Activated T-cell treated with anti-CD3 and anti-CD28 coated beads, Interleukin-2, amount 50 U/mL, for 24 hours (primary cell): ENCODE measurements around the gene ANKRD66.
A peak's percentile ranks its signal among the peaks of the same experiment; 100 is the strongest.

Source experiments
- DNase-seq: peaks from one replicate; pipeline ENCODE4 v3.0.0-alpha.2; 2020
- H3K27ac Mint-ChIP-seq: 2 replicates; pipeline ENCODE4 v1.8.0; 2020; ENCODE audit warnings: mild to moderate bottlenecking, mixed read lengths
- H3K27me3 Mint-ChIP-seq: 2 replicates; pipeline ENCODE4 v1.8.0; 2020; ENCODE audit warnings: mixed read lengths
- H3K36me3 Mint-ChIP-seq: 2 replicates; pipeline ENCODE4 v1.8.0; 2020; ENCODE audit warnings: low read depth, mixed read lengths
- H3K4me1 Mint-ChIP-seq: 2 replicates; pipeline ENCODE4 v1.8.0; 2020; ENCODE audit warnings: low read depth, mixed read lengths
- H3K4me3 Mint-ChIP-seq: 2 replicates; pipeline ENCODE4 v1.8.0; 2020; ENCODE audit warnings: mild to moderate bottlenecking, moderate library complexity, mixed read lengths
- H3K9me3 Mint-ChIP-seq: 2 replicates; pipeline ENCODE4 v1.8.0; 2020; ENCODE audit warnings: mixed read lengths

ANKRD66 gene

DNA sequence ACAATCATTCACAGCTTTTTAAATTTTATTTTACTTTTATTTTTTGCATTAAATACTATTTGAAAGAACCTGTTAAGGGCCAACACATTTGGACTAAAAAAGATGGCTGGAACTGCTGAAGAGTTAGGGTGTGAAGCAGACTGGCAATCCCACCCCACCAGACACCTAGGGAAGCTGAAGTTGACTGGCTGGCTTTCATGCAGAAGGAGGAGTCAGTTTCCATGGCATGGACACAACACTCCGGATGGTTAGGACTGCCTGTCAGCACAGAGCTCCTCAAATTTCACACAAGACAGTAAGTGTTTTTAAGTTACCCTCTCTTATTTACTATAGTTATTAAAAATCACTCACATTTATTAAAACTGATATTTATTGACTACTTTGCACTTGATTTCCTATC is at the start of gene ANKRD66:
TSS of gene ANKRD66 (plus strand) at position 238 of the 400 bp plus-strand sequence. CDS start 5,016 bp downstream, outside the sequence.
- H3K27ac Mint-ChIP-seq, result no peak within 1 kb of the TSS
- H3K27me3 Mint-ChIP-seq, result peaks cover 23% of the 10 kb centered on the region
- no peaks in the 10 kb centered on the region for H3K4me1 Mint-ChIP-seq
- no peak for DNase-seq
- no peaks in the 10 kb centered on the region for H3K36me3 Mint-ChIP-seq
- no peaks in the 10 kb centered on the region for H3K9me3 Mint-ChIP-seq
- H3K4me3 Mint-ChIP-seq, result no peak within 1 kb of the TSS

DNA sequence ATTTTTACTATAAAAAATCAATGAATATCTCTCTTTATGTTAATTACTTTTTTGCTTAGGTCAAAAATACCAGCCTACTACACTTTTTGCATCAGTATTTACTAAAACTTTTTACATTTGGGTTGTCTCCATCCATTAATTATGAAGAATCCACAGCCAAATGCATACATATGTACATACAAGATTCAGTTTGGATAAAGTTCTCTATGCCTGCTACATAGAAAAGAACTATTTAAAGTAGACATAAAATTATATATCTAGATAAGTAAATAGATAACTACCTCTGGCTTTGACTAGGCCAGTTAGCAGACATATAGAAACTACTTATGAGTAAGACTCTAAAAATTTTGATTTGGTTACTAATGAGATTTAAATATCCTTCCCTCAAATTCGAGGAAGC is 46.8 kb upstream of the ANKRD66 start:
- H3K27ac Mint-ChIP-seq, result no peak overlapping the region
- H3K36me3 Mint-ChIP-seq, result no peaks in the 10 kb centered on the region
- no peak overlapping the region for H3K4me3 Mint-ChIP-seq
- DNase-seq, result no peak
- peaks cover 51% of the 10 kb centered on the region for H3K27me3 Mint-ChIP-seq
- no peaks in the 10 kb centered on the region for H3K9me3 Mint-ChIP-seq
- H3K4me1 Mint-ChIP-seq, result peaks cover 1% of the 10 kb centered on the region

DNA sequence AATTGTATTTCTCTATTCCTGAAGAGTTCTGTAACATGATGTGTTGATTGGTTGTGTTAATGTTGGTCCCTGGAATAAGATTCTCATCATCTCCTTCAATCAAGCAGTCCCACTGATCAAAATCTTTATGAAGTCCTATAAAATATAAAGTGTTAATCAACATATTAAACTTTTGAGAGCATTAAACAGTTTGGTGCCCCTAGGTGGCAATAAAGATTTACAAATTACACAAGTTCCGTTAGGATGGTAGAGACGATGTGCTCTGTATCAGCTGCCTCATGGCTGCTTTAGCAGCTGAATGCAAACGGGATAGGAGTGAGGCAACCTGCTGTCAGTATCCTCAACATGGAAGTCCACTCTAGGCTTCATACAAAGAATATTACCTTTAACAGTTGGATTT is 42.2 kb upstream of the ANKRD66 start:
- Mint-ChIP-seq H3K9me3 (no peaks in the 10 kb centered on the region), H3K4me3 (no peak overlapping the region), H3K4me1 (peaks cover 1% of the 10 kb centered on the region), H3K36me3 (no peaks in the 10 kb centered on the region), H3K27me3 (peaks cover 53% of the 10 kb centered on the region), H3K27ac (no peak overlapping the region)
- no peak for DNase-seq

DNA sequence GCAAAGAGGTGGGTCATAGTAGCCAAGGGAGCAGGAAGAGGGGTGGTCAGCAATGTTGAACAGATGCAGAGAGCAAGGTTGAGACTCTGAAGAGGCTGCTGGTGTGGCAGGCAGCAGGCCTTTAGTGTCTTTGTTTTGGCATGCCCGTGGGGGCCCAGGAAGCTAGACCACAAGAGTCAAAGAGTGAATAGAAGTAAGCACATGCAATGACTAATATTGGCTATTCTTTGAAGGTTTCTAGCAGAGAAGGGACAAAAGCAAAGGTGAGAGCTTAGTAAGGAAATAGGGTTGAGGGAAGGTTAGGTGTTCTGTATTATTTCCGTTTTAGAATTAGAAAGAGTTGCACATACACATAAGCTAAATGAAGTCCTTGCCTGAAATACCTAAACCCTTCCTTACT is 40.3 kb upstream of the ANKRD66 start:
- Mint-ChIP-seq H3K9me3 (no peaks in the 10 kb centered on the region), H3K27ac (no peak overlapping the region), H3K4me1 (no peaks in the 10 kb centered on the region), H3K4me3 (no peak overlapping the region), H3K27me3 (peaks cover 52% of the 10 kb centered on the region), H3K36me3 (no peaks in the 10 kb centered on the region)
- DNase-seq, result no peak

DNA sequence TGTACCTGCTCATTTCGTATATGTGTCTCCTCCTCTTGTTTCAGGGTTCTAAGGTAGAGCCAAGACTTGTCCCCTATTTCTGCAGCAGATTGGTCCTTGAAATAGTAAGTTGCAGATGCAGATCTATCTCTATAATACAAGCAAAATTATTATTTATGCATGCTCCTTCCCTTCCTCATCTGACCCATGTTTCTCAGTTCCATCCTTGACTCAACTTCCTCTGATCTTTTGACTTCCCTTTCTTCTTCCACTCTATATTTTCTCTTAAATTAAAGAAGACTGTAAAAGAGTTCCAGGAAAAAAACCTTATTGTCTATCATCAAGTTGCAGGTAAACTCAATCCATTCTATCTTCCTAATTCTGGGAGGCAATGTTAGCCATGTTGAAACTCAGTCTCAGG is 35.2 kb upstream of the ANKRD66 start:
- Mint-ChIP-seq H3K36me3 (no peaks in the 10 kb centered on the region), H3K4me3 (no peak overlapping the region), H3K27me3 (peaks cover 29% of the 10 kb centered on the region), H3K9me3 (no peaks in the 10 kb centered on the region), H3K27ac (no peak overlapping the region), H3K4me1 (no peaks in the 10 kb centered on the region)
- no peak for DNase-seq

DNA sequence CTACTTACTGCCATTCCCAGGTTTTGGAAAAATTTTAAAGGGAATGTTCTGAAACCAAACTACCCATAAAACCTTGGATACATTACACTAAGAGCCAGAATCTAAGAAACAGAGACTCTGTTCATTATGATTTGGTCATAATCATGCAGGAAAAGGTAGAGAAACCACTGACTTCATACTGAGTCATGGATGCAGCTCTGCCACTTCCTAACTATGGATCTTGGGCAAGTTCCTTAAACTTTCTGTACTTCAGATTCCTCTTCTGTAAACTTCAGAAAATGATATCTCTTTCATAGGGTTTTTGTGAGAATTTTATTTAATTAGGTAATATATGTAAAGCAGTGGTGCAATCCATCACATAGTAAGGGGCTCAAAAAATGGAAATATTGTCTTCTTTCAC is 31.6 kb upstream of the ANKRD66 start:
- H3K4me1 Mint-ChIP-seq, result peaks cover 2% of the 10 kb centered on the region
- peaks cover 34% of the 10 kb centered on the region for H3K27me3 Mint-ChIP-seq
- H3K27ac Mint-ChIP-seq, result no peak overlapping the region
- DNase-seq, result no peak
- H3K4me3 Mint-ChIP-seq, result no peak overlapping the region
- no peaks in the 10 kb centered on the region for H3K36me3 Mint-ChIP-seq
- H3K9me3 Mint-ChIP-seq, result no peaks in the 10 kb centered on the region

DNA sequence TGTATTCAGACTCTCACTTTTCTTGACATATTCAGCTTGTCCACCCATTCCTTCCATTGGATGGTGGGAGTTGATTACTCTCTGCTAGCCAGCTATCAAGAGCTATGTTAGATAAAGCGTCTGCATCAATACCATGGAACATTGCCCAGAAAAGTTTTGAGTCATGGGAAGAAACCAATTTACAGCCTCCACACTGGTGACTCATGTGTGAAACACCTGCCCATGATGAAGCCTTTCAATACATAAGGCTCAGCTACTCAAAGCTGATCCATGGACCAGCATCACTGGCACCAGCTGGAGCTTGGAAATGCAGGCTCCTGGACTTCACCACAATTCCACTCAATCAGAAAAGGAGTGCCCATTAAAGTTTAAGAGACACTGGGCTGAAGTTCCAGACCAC is 27.6 kb upstream of the ANKRD66 start:
- peaks cover 2% of the 10 kb centered on the region for H3K4me1 Mint-ChIP-seq
- DNase-seq, result no peak
- H3K36me3 Mint-ChIP-seq, result no peaks in the 10 kb centered on the region
- no peaks in the 10 kb centered on the region for H3K9me3 Mint-ChIP-seq
- no peak overlapping the region for H3K27ac Mint-ChIP-seq
- no peak overlapping the region for H3K4me3 Mint-ChIP-seq
- H3K27me3 Mint-ChIP-seq, result peaks cover 44% of the 10 kb centered on the region

DNA sequence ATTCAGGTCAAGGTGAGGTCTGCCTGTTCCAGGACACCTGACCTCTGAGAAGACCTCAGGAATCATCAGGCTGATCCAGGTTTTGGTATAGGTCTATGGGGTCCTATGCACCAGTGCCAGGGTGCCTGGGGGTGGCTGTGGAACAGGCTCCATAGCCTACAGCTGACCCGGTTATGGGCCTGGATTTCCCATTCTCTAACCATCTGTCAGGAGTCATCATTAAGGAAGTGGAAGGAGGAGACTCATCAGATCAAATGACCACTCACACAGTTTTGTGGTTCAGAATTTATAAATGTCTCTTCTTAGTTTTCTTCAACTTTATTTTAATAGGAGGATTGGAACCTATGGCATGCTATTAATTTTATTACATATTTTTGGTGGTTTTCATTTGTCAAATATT is 26.3 kb upstream of the ANKRD66 start:
- Mint-ChIP-seq H3K27ac (no peak overlapping the region), H3K9me3 (no peaks in the 10 kb centered on the region), H3K4me1 (peaks cover 2% of the 10 kb centered on the region), H3K36me3 (no peaks in the 10 kb centered on the region), H3K27me3 (peaks cover 52% of the 10 kb centered on the region), H3K4me3 (no peak overlapping the region)
- DNase-seq, result no peak

DNA sequence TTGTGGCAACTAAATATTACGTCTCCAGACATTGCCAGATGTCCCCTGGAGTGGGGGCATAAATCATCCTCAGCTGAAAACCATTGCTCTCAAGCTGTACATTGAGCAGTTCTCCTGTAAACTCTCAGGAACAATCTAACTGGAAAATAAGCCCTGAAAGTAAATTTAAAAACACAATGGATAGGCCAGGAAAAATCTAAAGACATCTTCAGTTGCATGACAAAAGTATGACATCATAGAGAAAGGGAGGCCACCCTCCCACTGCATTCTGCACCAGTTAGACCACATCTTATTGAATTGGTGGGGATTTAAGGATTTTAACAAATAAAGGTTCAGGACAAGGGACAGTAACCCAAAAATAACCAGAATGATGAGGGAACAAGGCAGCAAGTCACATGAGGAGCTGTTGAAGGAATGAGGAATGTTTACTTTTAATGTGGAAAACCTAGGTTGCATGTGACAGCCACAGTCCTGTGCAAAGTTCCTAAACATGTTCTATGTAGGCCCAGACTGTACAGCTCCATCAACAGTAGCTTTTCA is 16.9 kb upstream of the ANKRD66 start:
- H3K9me3 Mint-ChIP-seq, result no peaks in the 10 kb centered on the region
- H3K4me3 Mint-ChIP-seq, result no peak overlapping the region
- no peak for DNase-seq
- H3K4me1 Mint-ChIP-seq, result peaks cover 2% of the 10 kb centered on the region
- H3K27ac Mint-ChIP-seq, result no peak overlapping the region
- no peaks in the 10 kb centered on the region for H3K36me3 Mint-ChIP-seq
- peaks cover 73% of the 10 kb centered on the region for H3K27me3 Mint-ChIP-seq

DNA sequence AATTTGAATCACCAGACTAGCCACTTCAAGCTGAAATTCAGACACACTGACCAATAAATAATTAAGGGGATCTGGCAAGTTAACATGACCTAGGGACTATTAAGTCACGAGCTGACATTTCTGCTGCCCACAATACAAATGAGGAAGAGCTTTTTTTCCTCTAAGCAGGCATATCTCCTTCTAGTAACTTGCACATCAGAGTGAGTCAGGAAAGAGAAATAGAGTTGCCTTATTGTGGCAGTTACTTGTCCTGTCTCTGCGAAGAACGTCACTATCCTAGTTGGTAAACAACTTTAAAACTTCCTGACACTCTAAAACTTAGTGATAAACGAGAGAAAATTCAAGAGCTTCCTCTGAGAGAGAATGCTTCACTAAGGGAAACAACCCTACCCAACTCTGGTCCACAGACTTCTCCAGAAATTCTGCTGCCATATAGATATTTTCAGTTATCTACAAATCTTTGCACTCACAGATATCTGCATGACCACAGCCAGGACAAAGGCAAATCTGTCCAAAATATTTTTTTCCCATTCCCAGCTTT is 15.7 kb upstream of the ANKRD66 start:
- no peak for DNase-seq
- Mint-ChIP-seq H3K27me3 (peaks cover 78% of the 10 kb centered on the region), H3K4me1 (peaks cover 2% of the 10 kb centered on the region), H3K9me3 (no peaks in the 10 kb centered on the region), H3K27ac (no peak overlapping the region), H3K36me3 (no peaks in the 10 kb centered on the region), H3K4me3 (no peak overlapping the region)

DNA sequence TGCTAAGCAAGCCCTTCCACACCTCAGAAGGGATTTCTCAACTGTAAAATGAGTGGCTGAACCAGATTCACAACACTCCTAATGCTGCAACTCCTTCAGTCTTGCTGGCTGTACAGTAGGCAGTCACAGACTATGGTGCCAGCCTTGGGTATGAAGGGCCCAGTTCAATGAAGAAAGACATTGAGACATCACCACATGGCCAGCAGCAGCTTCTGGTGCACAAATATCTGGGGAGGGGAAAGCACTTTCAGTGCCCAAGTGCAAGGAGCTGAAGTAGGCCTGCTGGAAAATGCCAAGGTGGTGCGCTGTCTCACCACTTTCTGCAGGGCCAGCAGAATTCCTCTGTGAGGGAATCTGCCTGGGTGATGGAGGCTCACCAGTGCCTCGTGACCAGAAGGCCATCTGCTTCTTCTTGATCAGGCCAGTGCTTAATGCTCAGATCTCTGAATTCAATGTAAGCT is 13.4 kb upstream of the ANKRD66 start:
- Mint-ChIP-seq H3K4me1 (peaks cover 2% of the 10 kb centered on the region), H3K4me3 (no peak overlapping the region)

DNA sequence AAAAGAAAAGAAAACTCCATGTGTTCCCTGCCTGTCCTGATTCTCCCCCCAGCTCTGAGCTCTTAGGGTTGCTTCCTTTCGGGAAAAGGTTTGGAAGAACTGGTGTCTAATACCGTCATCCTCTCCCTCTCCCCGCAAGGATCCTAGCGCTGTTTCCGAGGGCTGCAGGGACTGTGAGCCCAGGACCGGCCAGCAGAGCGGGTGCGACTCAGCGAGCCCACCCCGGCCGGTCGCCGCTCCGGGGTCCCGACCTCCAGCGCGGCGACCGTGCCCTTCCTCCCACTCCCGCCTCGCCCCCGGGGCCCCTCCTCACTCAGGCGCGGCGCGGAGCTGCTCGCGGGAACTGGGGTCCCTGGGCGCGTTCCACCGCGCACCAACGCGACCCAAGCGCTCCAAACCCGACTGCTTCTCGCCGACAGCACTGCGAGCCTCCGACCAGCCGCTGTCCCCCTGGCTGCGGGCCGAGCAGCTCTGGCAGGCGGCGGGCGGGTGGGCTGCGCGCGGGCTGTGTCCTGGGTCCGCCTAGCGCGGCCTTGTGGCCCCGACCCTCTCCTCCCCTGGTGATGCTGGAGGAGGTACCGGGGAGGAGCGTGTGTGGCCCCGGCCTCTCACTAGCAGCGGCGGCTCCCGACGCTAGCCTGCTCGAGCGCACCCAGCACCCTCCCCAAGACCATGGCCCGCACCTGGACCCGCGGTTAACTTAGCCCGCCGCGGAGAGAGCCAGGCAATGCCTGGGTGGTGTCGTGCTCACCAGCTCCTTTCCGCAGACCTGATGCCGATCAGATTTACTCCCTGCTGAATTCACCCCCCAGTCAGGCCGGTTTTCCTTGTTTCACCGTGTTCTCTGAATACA is 11.6 kb upstream of the ANKRD66 start, which contains the start of gene PLA2G7:
TSS of gene PLA2G7 (minus strand) at position 509 of the 853 bp plus-strand sequence. CDS start 12,484 bp downstream, outside the sequence.
- DNase-seq, result no peak
- Mint-ChIP-seq H3K27ac (no peak within 1 kb of the TSS), H3K9me3 (no peaks in the 10 kb centered on the region), H3K36me3 (no peaks in the 10 kb centered on the region), H3K4me3 (peak within 1 kb of the TSS; percentile 38), H3K27me3 (peaks cover 74% of the 10 kb centered on the region), H3K4me1 (peaks cover 2% of the 10 kb centered on the region)

More for the DNA sequence above, 13.4 kb upstream of the ANKRD66 start:
- no peak for DNase-seq
- H3K9me3 Mint-ChIP-seq, result no peaks in the 10 kb centered on the region
- peaks cover 87% of the 10 kb centered on the region for H3K27me3 Mint-ChIP-seq
- no peaks in the 10 kb centered on the region for H3K36me3 Mint-ChIP-seq
- H3K27ac Mint-ChIP-seq, result no peak overlapping the region

DNA sequence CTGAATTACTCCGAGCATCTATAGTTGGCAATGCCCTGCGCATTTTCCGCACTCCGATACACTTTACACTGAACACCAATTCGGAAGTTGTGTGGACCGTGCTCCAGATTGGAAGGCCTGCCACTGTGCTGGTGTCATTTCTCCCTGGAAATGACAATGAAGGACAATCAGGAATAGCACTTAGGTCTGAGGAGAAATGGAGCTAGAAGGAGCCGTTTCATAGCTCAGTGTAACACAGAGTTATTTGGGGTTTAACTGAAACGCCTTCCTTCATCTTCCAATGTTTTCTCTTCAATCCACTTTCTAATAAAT is 11.1 kb upstream of the ANKRD66 start:
- Mint-ChIP-seq H3K27ac (no peak overlapping the region), H3K36me3 (no peaks in the 10 kb centered on the region), H3K27me3 (peaks cover 70% of the 10 kb centered on the region), H3K9me3 (no peaks in the 10 kb centered on the region), H3K4me1 (peaks cover 2% of the 10 kb centered on the region), H3K4me3 (no peak overlapping the region)
- no peak for DNase-seq

DNA sequence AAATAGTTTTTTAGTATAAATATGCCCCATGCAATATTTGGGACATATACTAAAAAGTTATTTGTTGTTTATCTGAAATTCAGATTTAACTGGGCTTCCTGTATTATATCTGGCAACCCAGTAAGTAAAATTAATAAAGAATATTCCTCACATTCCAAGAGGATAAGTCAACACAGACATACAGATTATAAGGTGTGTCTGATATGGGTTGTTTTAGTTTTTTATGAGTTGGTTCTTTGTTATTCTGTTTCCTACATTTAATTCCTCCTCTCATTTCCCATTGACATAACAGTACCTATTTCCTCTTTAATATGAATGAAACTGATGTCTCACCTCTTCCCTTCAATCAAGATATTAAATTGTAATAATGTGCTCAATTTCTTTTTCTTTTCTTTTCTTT is 9.8 kb upstream of the ANKRD66 start:
- Mint-ChIP-seq H3K4me1 (peaks cover 2% of the 10 kb centered on the region), H3K27ac (no peak overlapping the region), H3K27me3 (peaks cover 63% of the 10 kb centered on the region), H3K36me3 (no peaks in the 10 kb centered on the region), H3K9me3 (no peaks in the 10 kb centered on the region), H3K4me3 (no peak overlapping the region)
- no peak for DNase-seq

DNA sequence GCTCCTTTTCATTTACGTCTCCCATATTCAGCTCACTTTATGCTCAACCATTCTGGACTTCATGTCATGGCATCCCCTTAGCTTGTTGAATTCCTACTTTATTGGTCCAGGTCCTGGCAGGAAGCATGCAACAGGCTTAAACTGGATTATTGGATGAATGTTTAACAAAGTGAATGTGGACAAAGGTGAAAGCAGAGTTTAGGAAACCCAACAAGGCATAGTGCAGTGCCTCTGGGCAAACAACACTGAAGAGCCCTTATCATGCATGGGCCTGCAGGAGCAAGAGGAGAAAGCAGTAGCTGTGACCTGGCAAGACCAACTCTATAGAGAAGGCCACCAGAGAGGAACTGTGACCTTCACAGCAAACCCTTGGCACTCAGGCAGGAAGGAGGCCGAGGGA is 5.3 kb upstream of the ANKRD66 start:
- no peak for DNase-seq
- Mint-ChIP-seq H3K4me1 (no peaks in the 10 kb centered on the region), H3K9me3 (no peaks in the 10 kb centered on the region), H3K27ac (no peak overlapping the region), H3K36me3 (no peaks in the 10 kb centered on the region), H3K27me3 (peaks cover 36% of the 10 kb centered on the region), H3K4me3 (no peak overlapping the region)
